GM23248 (cell line): Measurements from ENCODE around the gene DECR2.

Experiments used
- EZH2 ChIP-seq: fragments of 200-600 bp; sonication (generic); IDR thresholded peaks from 2 replicates; pipeline ENCODE4 v1.6.1; 2018; ENCODE audit warnings: antibody characterized with exemption, mild to moderate bottlenecking; ENCODE audit not compliant: insufficient read depth, poor library complexity, severe bottlenecking
- EZH2phosphoT487 ChIP-seq: fragments of 200-600 bp; sonication (generic); IDR thresholded peaks from 2 replicates; pipeline ENCODE4 v1.6.1; 2018; ENCODE audit warnings: antibody characterized with exemption, moderate library complexity, mild to moderate bottlenecking, low read depth; ENCODE audit not compliant: insufficient read depth

GRCh38 chr16:450785-451512 lies 49.3 kb downstream of the DECR2 start:
- no peak for TF ChIP-seq EZH2phosphoT487
- TF ChIP-seq EZH2, result no peak
